T-helper 2 cell treated with Interferon-gamma antibody and Interleukin-4, amounts not matched to agents 5 μg/mL and 100 μg/mL, for 36 hours (primary cell): ENCODE measurements around the gene PSMC3IP.
A peak's percentile ranks its signal among the peaks of the same experiment; 100 is the strongest.
"Not testable (repeated sequence)": the region's sequence is repeated elsewhere in the genome, so short reads cannot be mapped to it uniquely, and the experiment has no call there.

ENCODE experiments used
- DNase-seq: peaks from one replicate; pipeline ENCODE4 v3.0.0; 2021; ENCODE audit warnings: low spot score
- H3K27ac Mint-ChIP-seq: one replicate; pipeline ENCODE4 v1.8.0; 2021; ENCODE audit warnings: mild to moderate bottlenecking, mixed read lengths
- H3K27me3 Mint-ChIP-seq: one replicate; pipeline ENCODE4 v1.8.0; 2021; ENCODE audit warnings: low read depth, mixed read lengths
- H3K36me3 Mint-ChIP-seq: one replicate; pipeline ENCODE4 v1.8.0; 2021; ENCODE audit warnings: low read depth, mixed read lengths
- H3K4me1 Mint-ChIP-seq: one replicate; pipeline ENCODE4 v1.8.0; 2021; ENCODE audit warnings: low read depth, mixed read lengths
- H3K4me3 Mint-ChIP-seq: one replicate; pipeline ENCODE4 v1.8.0; 2022; ENCODE audit warnings: mild to moderate bottlenecking, moderate library complexity, mixed read lengths
- H3K9me3 Mint-ChIP-seq: one replicate; pipeline ENCODE4 v1.8.0; 2021; ENCODE audit warnings: mixed read lengths

Gene PSMC3IP

GRCh38 chr17:42577532-42578281, at the start of gene PSMC3IP:
TSS of gene PSMC3IP (minus strand) at chr17:42577729. CDS start at chr17:42577686, 43 bp downstream.
- peaks cover 35% of the 10 kb centered on the region for H3K4me1 Mint-ChIP-seq
- peak within 1 kb of the TSS; percentile 94 for H3K27ac Mint-ChIP-seq
- no peaks in the 10 kb centered on the region for H3K27me3 Mint-ChIP-seq
- peak; percentile 94 for DNase-seq
- no peaks in the 10 kb centered on the region for H3K9me3 Mint-ChIP-seq
- H3K4me3 Mint-ChIP-seq = peak within 1 kb of the TSS; percentile 98
- H3K36me3 Mint-ChIP-seq = peaks cover 64% of the 10 kb centered on the region

- no peaks in the 10 kb centered on the region for H3K4me1 Mint-ChIP-seq
- H3K36me3 Mint-ChIP-seq = no peaks in the 10 kb centered on the region
- DNase-seq = no peak
- no peak overlapping the region for H3K27ac Mint-ChIP-seq
- H3K27me3 Mint-ChIP-seq = peaks cover 2% of the 10 kb centered on the region
- no peaks in the 10 kb centered on the region for H3K9me3 Mint-ChIP-seq
- H3K4me3 Mint-ChIP-seq = no peak overlapping the region
These were observed 46.4 kb upstream of the PSMC3IP start for GRCh38 chr17:42623732-42624596.

GRCh38 chr17:42623271-42623670, 45.7 kb upstream of the PSMC3IP start:
- no peak for DNase-seq
- no peaks in the 10 kb centered on the region for H3K36me3 Mint-ChIP-seq
- no peak overlapping the region for H3K27ac Mint-ChIP-seq
- H3K4me1 Mint-ChIP-seq = peaks cover 3% of the 10 kb centered on the region
- H3K4me3 Mint-ChIP-seq = no peak overlapping the region
- H3K9me3 Mint-ChIP-seq = no peaks in the 10 kb centered on the region
- peaks cover 2% of the 10 kb centered on the region for H3K27me3 Mint-ChIP-seq

GRCh38 chr17:42621987-42622386, 44.5 kb upstream of the PSMC3IP start:
- not testable (repeated sequence) for H3K36me3 Mint-ChIP-seq, H3K27me3 Mint-ChIP-seq, H3K4me1 Mint-ChIP-seq, H3K27ac Mint-ChIP-seq, DNase-seq, H3K4me3 Mint-ChIP-seq, H3K9me3 Mint-ChIP-seq

GRCh38 chr17:42618442-42619150, 41.1 kb upstream of the PSMC3IP start:
- DNase-seq = no peak
- H3K27ac Mint-ChIP-seq = no peak overlapping the region
- H3K9me3 Mint-ChIP-seq = no peaks in the 10 kb centered on the region
- H3K4me3 Mint-ChIP-seq = no peak overlapping the region
- H3K4me1 Mint-ChIP-seq = peaks cover 3% of the 10 kb centered on the region
- peaks cover 2% of the 10 kb centered on the region for H3K27me3 Mint-ChIP-seq
- peaks cover 20% of the 10 kb centered on the region for H3K36me3 Mint-ChIP-seq

- no peaks in the 10 kb centered on the region for H3K9me3 Mint-ChIP-seq
- no peak overlapping the region for H3K27ac Mint-ChIP-seq
- no peak overlapping the region for H3K4me3 Mint-ChIP-seq
- peaks cover 3% of the 10 kb centered on the region for H3K4me1 Mint-ChIP-seq
- DNase-seq = no peak
- no peaks in the 10 kb centered on the region for H3K27me3 Mint-ChIP-seq
- H3K36me3 Mint-ChIP-seq = peaks cover 23% of the 10 kb centered on the region
These were observed 40.5 kb upstream of the PSMC3IP start for GRCh38 chr17:42617956-42618431.

GRCh38 chr17:42613699-42614295, 36.3 kb upstream of the PSMC3IP start:
- Mint-ChIP-seq H3K27ac (no peak overlapping the region), H3K4me3 (no peak overlapping the region), H3K27me3 (no peaks in the 10 kb centered on the region), H3K36me3 (peaks cover 35% of the 10 kb centered on the region), H3K4me1 (peaks cover 5% of the 10 kb centered on the region), H3K9me3 (no peaks in the 10 kb centered on the region)
- DNase-seq = no peak

GRCh38 chr17:42612013-42612412, 34.5 kb upstream of the PSMC3IP start:
- peaks cover 36% of the 10 kb centered on the region for H3K36me3 Mint-ChIP-seq
- no peak overlapping the region for H3K27ac Mint-ChIP-seq
- no peak overlapping the region for H3K4me3 Mint-ChIP-seq
- no peaks in the 10 kb centered on the region for H3K9me3 Mint-ChIP-seq
- no peaks in the 10 kb centered on the region for H3K27me3 Mint-ChIP-seq
- H3K4me1 Mint-ChIP-seq = peaks cover 12% of the 10 kb centered on the region
- DNase-seq = no peak

- Mint-ChIP-seq H3K36me3 (peaks cover 37% of the 10 kb centered on the region), H3K27ac (peak overlapping the region; percentile 91), H3K4me3 (peak overlapping the region; percentile 99), H3K4me1 (peaks cover 19% of the 10 kb centered on the region)
- H3K9me3 Mint-ChIP-seq, H3K27me3 Mint-ChIP-seq: not testable (repeated sequence)
- DNase-seq = peak; percentile 15
These were observed 32.6 kb upstream of the PSMC3IP start for GRCh38 chr17:42609814-42610801.

- Mint-ChIP-seq H3K27ac (peak within 1 kb of the TSS; percentile 94), H3K9me3 (no peaks in the 10 kb centered on the region), H3K4me1 (peaks cover 23% of the 10 kb centered on the region), H3K4me3 (peak within 1 kb of the TSS; percentile 99), H3K36me3 (peaks cover 32% of the 10 kb centered on the region), H3K27me3 (no peaks in the 10 kb centered on the region)
- DNase-seq = peak; percentile 100
These were observed 31.8 kb upstream of the PSMC3IP start, which contains the start of the genes RETREG3 and TUBG1 for GRCh38 chr17:42609182-42609813. TSS of gene RETREG3 (minus strand) at chr17:42609374. CDS start at chr17:42609324, 50 bp downstream. TSS of gene TUBG1 (plus strand) at chr17:42609683. CDS start at chr17:42609738, 55 bp downstream.

GRCh38 chr17:42608305-42609181, 31.0 kb upstream of the PSMC3IP start:
- peak; percentile 6 for DNase-seq
- peaks cover 24% of the 10 kb centered on the region for H3K4me1 Mint-ChIP-seq

More at GRCh38 chr17:42608305-42609181, 31.0 kb upstream of the PSMC3IP start:
- Mint-ChIP-seq H3K27me3 (no peaks in the 10 kb centered on the region), H3K36me3 (peaks cover 28% of the 10 kb centered on the region), H3K27ac (peak overlapping the region; percentile 94), H3K9me3 (no peaks in the 10 kb centered on the region), H3K4me3 (peak overlapping the region; percentile 99)
